Erythroblast (primary cell): Measurements from ENCODE around the gene DDX43.

Experiments
- GATA1 ChIP-seq: IDR thresholded peaks from 2 replicates; pipeline ENCODE4 v1.6.1; 2011; ENCODE audit warnings: low read depth, mild to moderate bottlenecking, control low read depth, low read length, moderate library complexity
- POLR2A ChIP-seq: IDR thresholded peaks from 2 replicates; pipeline ENCODE4 v1.6.1; 2011; ENCODE audit warnings: mild to moderate bottlenecking, low read length

DNA sequence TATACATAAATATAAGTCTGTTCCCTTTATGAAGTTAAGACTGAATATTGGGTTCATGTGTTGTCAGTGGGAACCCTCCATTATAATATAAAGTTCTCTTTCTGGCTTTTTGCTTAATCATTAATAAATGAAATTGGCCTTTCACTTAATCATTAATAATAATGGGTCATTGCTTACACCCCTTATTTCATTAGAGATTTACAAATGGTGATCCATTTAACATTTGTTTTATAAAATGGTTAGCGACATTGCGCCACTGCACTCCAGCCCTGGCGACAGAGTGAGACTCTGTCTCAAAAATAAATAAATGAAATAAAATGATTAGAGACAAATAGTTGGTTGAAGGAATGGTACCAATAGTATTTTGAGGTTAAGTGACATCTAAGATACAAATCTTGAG, 18.5 kb downstream of the DDX43 start:
- no peak for TF ChIP-seq POLR2A
- TF ChIP-seq GATA1 = no peak
